Endodermal cell (in vitro differentiated cells): ENCODE results near the gene TMEM18. TPM values are rescaled to one million over a fixed set of nuclear protein-coding genes. Genes with fewer than 3 reads are reported as not detected.
A peak's percentile ranks its signal among the peaks of the same experiment; 100 is the strongest.

Experiments used
- DNase-seq: peaks from one replicate; pipeline ENCODE4 v3.0.0-alpha.2; 2017
- H3K27ac ChIP-seq: 2 replicates; pipeline ENCODE4 v1.5.1; 2013; ENCODE audit warnings: mild to moderate bottlenecking, low read depth, low read length, moderate library complexity
- H3K27me3 ChIP-seq: 2 replicates; pipeline ENCODE4 v1.6.1; 2013; ENCODE audit warnings: mild to moderate bottlenecking, low read length, moderate library complexity; ENCODE audit not compliant: insufficient read depth, control insufficient read depth, poor library complexity, severe bottlenecking
- H3K36me3 ChIP-seq: 2 replicates; pipeline ENCODE4 v1.7.0; 2013; ENCODE audit warnings: mild to moderate bottlenecking, low read length, moderate library complexity; ENCODE audit not compliant: control insufficient read depth, insufficient read depth
- H3K4me1 ChIP-seq: one replicate; pipeline ENCODE4 v1.7.0; 2013; ENCODE audit warnings: low read length; ENCODE audit not compliant: control insufficient read depth, insufficient read depth
- H3K4me3 ChIP-seq: 2 replicates; pipeline ENCODE4 v1.5.1; 2013; ENCODE audit warnings: mild to moderate bottlenecking, low read length, moderate library complexity
- H3K9ac ChIP-seq: 2 replicates; pipeline ENCODE4 v1.6.1; 2013; ENCODE audit warnings: mild to moderate bottlenecking, low read length, moderate library complexity; ENCODE audit not compliant: poor library complexity, severe bottlenecking; ENCODE audit errors: extremely low read depth
- H3K9me3 ChIP-seq: 2 replicates; pipeline ENCODE4 v1.6.1; 2013; ENCODE audit warnings: mild to moderate bottlenecking, low read length, moderate library complexity; ENCODE audit not compliant: control insufficient read depth
- H3K27ac Mint-ChIP-seq: 2 replicates; pipeline ENCODE4 v1.8.0; 2020; ENCODE audit warnings: mixed read lengths
- H3K27me3 Mint-ChIP-seq: 2 replicates; pipeline ENCODE4 v1.8.0; 2021; ENCODE audit warnings: mild to moderate bottlenecking, mixed read lengths; ENCODE audit not compliant: insufficient read depth
- H3K36me3 Mint-ChIP-seq: 2 replicates; pipeline ENCODE4 v1.8.0; 2020; ENCODE audit warnings: low read depth, mixed read lengths
- H3K4me1 Mint-ChIP-seq: 2 replicates; pipeline ENCODE4 v1.8.0; 2020; ENCODE audit warnings: mixed read lengths
- H3K4me3 Mint-ChIP-seq: 2 replicates; pipeline ENCODE4 v1.8.0; 2020; ENCODE audit warnings: mild to moderate bottlenecking, moderate library complexity, mixed read lengths
- H3K9me3 Mint-ChIP-seq: 2 replicates; pipeline ENCODE4 v1.8.0; 2020; ENCODE audit warnings: mild to moderate bottlenecking, mixed read lengths
- CTCF ChIP-seq: fragments of 200-600 bp; sonication (generic); conservative IDR thresholded peaks from 2 replicates; pipeline ENCODE4 v1.5.0; 2021; ENCODE audit warnings: antibody characterized with exemption, mild to moderate bottlenecking
- whole genome bisulfite sequencing, 2 experiments: methylation state at CpG; one replicate each; pipeline versions ENCODE4 v1.1.5 to v1.1.7; 2013; ENCODE audit warnings: missing lambda C conversion rate in 2 of 2, mixed read lengths in 1 of 2; ENCODE audit not compliant: insufficient coverage in 1 of 2, insufficient read length in 1 of 2; 5-methylcytosine and 5-hydroxymethylcytosine counted together
- total RNA-seq, 2 donors: library from RNA; stranded (reverse); fragmentation: NEBNext Ultra II Directional in 1 of 2; extraction: Animal tissue kit (Norgen Biotek cat#: 25700) in 1 of 2; gene quantifications; 2 replicates in 1 of 2; 3 replicates in 1 of 2; pipeline ENCODE4 v1.2.1, GENCODE V29; 2021

The TMEM18 gene
- total RNA-seq, 2 donors from 2014 or later = 19.9 to 20.1 TPM

GRCh38 chr2:678964-679363 is 1.8 kb upstream of the TMEM18 start:
- Histone ChIP-seq H3K4me3 (no peak overlapping the region), H3K27ac (no peak overlapping the region), H3K36me3 (peaks cover 12% of the 10 kb centered on the region), H3K9ac (no peak overlapping the region), H3K9me3 (no peaks in the 10 kb centered on the region), H3K27me3 (no peaks in the 10 kb centered on the region), H3K4me1 (no peaks in the 10 kb centered on the region)
- no peak for TF ChIP-seq CTCF
- H3K4me3 Mint-ChIP-seq = peak overlapping the region; percentile 90
- H3K27ac Mint-ChIP-seq = no peak overlapping the region
- 94% methylated on average over 3 to 9 of the region's 9 CpGs for WGBS, 2 experiments
- H3K36me3 Mint-ChIP-seq = peaks cover 29% of the 10 kb centered on the region
- peaks cover 13% of the 10 kb centered on the region for H3K4me1 Mint-ChIP-seq
- H3K27me3 Mint-ChIP-seq = no peaks in the 10 kb centered on the region
- peaks cover 4% of the 10 kb centered on the region for H3K9me3 Mint-ChIP-seq
- no peak for DNase-seq

GRCh38 chr2:677959-678550 is 849 bp upstream of the TMEM18 start:
- TF ChIP-seq CTCF = no peak
- Histone ChIP-seq H3K9ac (peak overlapping the region; percentile 100), H3K4me3 (peak overlapping the region; percentile 91), H3K27ac (no peak overlapping the region), H3K36me3 (peaks cover 13% of the 10 kb centered on the region), H3K27me3 (no peaks in the 10 kb centered on the region), H3K9me3 (no peaks in the 10 kb centered on the region), H3K4me1 (no peaks in the 10 kb centered on the region)
- Mint-ChIP-seq H3K4me3 (peak overlapping the region; percentile 90), H3K4me1 (peaks cover 13% of the 10 kb centered on the region), H3K27me3 (no peaks in the 10 kb centered on the region), H3K9me3 (no peaks in the 10 kb centered on the region), H3K36me3 (peaks cover 20% of the 10 kb centered on the region), H3K27ac (peak overlapping the region; percentile 100)
- no peak for DNase-seq
- 90% methylated on average over 8 to 9 of the region's 9 CpGs for WGBS, 2 experiments

- TF ChIP-seq CTCF = no peak
- Histone ChIP-seq H3K27me3 (no peaks in the 10 kb centered on the region), H3K4me3 (peak overlapping the region; percentile 84), H3K27ac (peak overlapping the region; percentile 100), H3K9me3 (no peaks in the 10 kb centered on the region), H3K4me1 (no peaks in the 10 kb centered on the region), H3K9ac (peak overlapping the region; percentile 44), H3K36me3 (peaks cover 25% of the 10 kb centered on the region)
- 0% methylated on average over 30 to 46 of the region's 46 CpGs for WGBS, 2 experiments
- peak; percentile 100 for DNase-seq
- peak overlapping the region; percentile 96 for H3K27ac Mint-ChIP-seq
- H3K36me3 Mint-ChIP-seq = peaks cover 14% of the 10 kb centered on the region
- peak overlapping the region; percentile 90 for H3K4me3 Mint-ChIP-seq
- H3K9me3 Mint-ChIP-seq = no peaks in the 10 kb centered on the region
- peaks cover 13% of the 10 kb centered on the region for H3K4me1 Mint-ChIP-seq
- no peaks in the 10 kb centered on the region for H3K27me3 Mint-ChIP-seq
Observed at GRCh38 chr2:676647-677055, 555 bp downstream of the TMEM18 start.
